Measurements from ENCODE around the gene YARS1. TPM values are rescaled to one million over a fixed set of nuclear protein-coding genes. Genes with fewer than 3 reads are reported as not detected.

Gene YARS1
- total RNA-seq, 1 donor from 2014 or later, result 197 TPM

DNA sequence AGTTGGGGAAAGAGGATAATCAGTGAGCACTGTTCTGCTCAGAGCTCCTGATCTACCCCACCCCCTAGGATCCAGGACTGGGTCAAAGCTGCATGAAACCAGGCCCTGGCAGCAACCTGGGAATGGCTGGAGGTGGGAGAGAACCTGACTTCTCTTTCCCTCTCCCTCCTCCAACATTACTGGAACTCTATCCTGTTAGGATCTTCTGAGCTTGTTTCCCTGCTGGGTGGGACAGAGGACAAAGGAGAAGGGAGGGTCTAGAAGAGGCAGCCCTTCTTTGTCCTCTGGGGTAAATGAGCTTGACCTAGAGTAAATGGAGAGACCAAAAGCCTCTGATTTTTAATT is 42.7 kb downstream of the YARS1 start:
- H3K4me1 Mint-ChIP-seq (ENCODE audit: low read depth, unreplicated experiment), result peaks cover 15% of the 10 kb centered on the region
- H3K27ac Mint-ChIP-seq (ENCODE audit: unreplicated experiment), result no peak overlapping the region
- no peaks in the 10 kb centered on the region for H3K36me3 Mint-ChIP-seq (ENCODE audit: unreplicated experiment)
- H3K27me3 Mint-ChIP-seq (ENCODE audit: unreplicated experiment), result peaks cover 6% of the 10 kb centered on the region
- peak overlapping the region; percentile 38 for H3K4me3 Mint-ChIP-seq (ENCODE audit: unreplicated experiment)
- DNase-seq, result no peak
- TF ChIP-seq, protein P1, sequence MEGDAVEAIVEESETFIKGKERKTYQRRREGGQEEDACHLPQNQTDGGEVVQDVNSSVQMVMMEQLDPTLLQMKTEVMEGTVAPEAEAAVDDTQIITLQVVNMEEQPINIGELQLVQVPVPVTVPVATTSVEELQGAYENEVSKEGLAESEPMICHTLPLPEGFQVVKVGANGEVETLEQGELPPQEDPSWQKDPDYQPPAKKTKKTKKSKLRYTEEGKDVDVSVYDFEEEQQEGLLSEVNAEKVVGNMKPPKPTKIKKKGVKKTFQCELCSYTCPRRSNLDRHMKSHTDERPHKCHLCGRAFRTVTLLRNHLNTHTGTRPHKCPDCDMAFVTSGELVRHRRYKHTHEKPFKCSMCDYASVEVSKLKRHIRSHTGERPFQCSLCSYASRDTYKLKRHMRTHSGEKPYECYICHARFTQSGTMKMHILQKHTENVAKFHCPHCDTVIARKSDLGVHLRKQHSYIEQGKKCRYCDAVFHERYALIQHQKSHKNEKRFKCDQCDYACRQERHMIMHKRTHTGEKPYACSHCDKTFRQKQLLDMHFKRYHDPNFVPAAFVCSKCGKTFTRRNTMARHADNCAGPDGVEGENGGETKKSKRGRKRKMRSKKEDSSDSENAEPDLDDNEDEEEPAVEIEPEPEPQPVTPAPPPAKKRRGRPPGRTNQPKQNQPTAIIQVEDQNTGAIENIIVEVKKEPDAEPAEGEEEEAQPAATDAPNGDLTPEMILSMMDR (IDR thresholded peaks at IDR 0.05; ENCODE audit: partially characterized antibody, unreplicated experiment), result no peak
- peaks cover 7% of the 10 kb centered on the region for H3K9me3 Mint-ChIP-seq (ENCODE audit: unreplicated experiment)

DNA sequence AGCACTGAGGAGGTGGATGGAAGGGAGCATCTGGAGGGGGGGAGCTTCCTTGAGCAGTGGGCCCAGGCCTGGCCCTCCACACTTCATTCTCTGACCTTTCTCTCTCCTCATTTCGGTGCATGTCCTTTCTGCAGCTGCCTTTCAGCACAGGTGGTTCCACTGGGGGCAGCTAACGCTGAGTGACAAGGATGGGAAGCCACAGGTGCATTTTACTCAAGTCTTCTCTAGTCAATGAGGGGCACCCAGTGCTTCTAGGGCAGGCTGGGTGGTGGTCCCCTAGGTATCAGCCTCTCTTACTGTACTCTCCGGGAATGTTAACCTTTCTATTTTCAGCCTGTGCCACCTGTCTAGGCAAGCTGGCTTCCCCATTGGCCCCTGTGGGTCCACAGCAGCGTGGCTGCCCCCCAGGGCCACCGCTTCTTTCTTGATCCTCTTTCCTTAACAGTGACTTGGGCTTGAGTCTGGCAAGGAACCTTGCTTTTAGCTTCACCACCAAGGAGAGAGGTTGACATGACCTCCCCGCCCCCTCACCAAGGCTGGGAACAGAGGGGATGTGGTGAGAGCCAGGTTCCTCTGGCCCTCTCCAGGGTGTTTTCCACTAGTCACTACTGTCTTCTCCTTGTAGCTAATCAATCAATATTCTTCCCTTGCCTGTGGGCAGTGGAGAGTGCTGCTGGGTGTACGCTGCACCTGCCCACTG is 43.2 kb downstream of the YARS1 start:
- peak overlapping the region; percentile 38 for H3K4me3 Mint-ChIP-seq (ENCODE audit: unreplicated experiment)
- peaks cover 6% of the 10 kb centered on the region for H3K27me3 Mint-ChIP-seq (ENCODE audit: unreplicated experiment)
- peaks cover 7% of the 10 kb centered on the region for H3K9me3 Mint-ChIP-seq (ENCODE audit: unreplicated experiment)
- H3K36me3 Mint-ChIP-seq (ENCODE audit: unreplicated experiment), result no peaks in the 10 kb centered on the region
- DNase-seq, result no peak
- TF ChIP-seq, protein P1 (IDR thresholded peaks at IDR 0.05; ENCODE audit: partially characterized antibody, unreplicated experiment), result no peak
- peaks cover 15% of the 10 kb centered on the region for H3K4me1 Mint-ChIP-seq (ENCODE audit: low read depth, unreplicated experiment)
- H3K27ac Mint-ChIP-seq (ENCODE audit: unreplicated experiment), result peak overlapping the region; percentile 20

DNA sequence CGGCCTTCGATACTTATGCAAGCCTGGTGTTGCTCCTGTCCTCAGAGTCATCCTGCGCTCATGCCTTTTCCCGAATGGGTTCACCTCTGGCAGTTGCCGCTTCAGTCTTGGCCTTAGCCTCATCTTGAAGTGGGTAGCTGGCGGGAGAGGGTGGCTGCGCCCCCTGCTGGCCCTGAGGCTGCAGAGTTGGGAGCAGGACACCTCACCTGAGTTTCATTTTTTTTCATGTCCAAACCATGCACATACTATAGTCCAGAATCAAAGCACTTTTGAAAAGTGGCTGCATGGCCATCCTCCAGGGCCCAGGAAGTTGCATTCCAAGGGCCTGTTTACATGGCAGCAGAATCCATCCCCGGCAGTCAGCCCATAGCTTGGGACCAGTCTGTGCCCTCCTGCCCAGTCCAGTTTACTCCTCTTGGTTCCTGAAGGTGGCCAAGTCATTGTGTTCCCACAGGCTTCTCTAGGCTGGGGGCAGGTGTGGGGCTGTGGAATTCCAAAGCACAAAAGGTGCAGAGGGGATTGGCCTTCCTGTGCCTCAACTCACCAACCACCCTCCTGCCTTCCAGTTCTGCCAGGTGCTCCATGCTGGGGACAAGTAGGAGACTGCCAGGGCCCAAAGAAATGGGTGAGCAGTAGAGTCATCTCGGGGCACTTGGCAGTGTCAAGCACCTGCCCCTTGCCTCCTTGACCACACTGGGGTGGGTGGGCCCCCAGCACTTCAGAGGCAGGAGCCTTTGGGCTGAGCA is 44.0 kb downstream of the YARS1 start:
- DNase-seq, result peak; percentile 86
- Mint-ChIP-seq H3K27me3 (ENCODE audit: unreplicated experiment) (peaks cover 6% of the 10 kb centered on the region), H3K4me1 (ENCODE audit: low read depth, unreplicated experiment) (peaks cover 15% of the 10 kb centered on the region), H3K4me3 (ENCODE audit: unreplicated experiment) (no peak overlapping the region), H3K9me3 (ENCODE audit: unreplicated experiment) (peaks cover 7% of the 10 kb centered on the region), H3K36me3 (ENCODE audit: unreplicated experiment) (no peaks in the 10 kb centered on the region), H3K27ac (ENCODE audit: unreplicated experiment) (no peak overlapping the region)
- TF ChIP-seq, protein P1 (IDR thresholded peaks at IDR 0.05; ENCODE audit: partially characterized antibody, unreplicated experiment), result peak; percentile 94

- no peak overlapping the region for H3K27ac Mint-ChIP-seq (ENCODE audit: unreplicated experiment)
- no peaks in the 10 kb centered on the region for H3K36me3 Mint-ChIP-seq (ENCODE audit: unreplicated experiment)
Observed at GRCh38 chr1:32772281-32773017, 44.7 kb downstream of the YARS1 start.

More at GRCh38 chr1:32772281-32773017, 44.7 kb downstream of the YARS1 start:
- DNase-seq, result no peak
- Mint-ChIP-seq H3K4me3 (ENCODE audit: unreplicated experiment) (peak overlapping the region; percentile 37), H3K4me1 (ENCODE audit: low read depth, unreplicated experiment) (peaks cover 21% of the 10 kb centered on the region), H3K27me3 (ENCODE audit: unreplicated experiment) (peaks cover 6% of the 10 kb centered on the region), H3K9me3 (ENCODE audit: unreplicated experiment) (peaks cover 7% of the 10 kb centered on the region)
- TF ChIP-seq, protein P1 (IDR thresholded peaks at IDR 0.05; ENCODE audit: partially characterized antibody, unreplicated experiment), result no peak

Data from glutamatergic neuron (in vitro differentiated cells).